Panc1 (cell line): ENCODE data around the gene TAF6L.
"Not testable (repeated sequence)": the region's sequence is repeated elsewhere in the genome, so short reads cannot be mapped to it uniquely, and the experiment has no call there.

Experiments
- SIN3A ChIP-seq: IDR thresholded peaks from 2 replicates; pipeline ENCODE4 v1.6.1; 2012; ENCODE audit warnings: low read depth, mild to moderate bottlenecking, low read length, moderate library complexity, borderline replicate concordance; ENCODE audit not compliant: insufficient read depth
- TF ChIP-seq, protein P1 (sequence below): fragments of 450-650 bp; IDR thresholded peaks from 2 replicates; pipeline ENCODE4 v1.5.1; 2017; ENCODE audit warnings: mild to moderate bottlenecking

DNA sequence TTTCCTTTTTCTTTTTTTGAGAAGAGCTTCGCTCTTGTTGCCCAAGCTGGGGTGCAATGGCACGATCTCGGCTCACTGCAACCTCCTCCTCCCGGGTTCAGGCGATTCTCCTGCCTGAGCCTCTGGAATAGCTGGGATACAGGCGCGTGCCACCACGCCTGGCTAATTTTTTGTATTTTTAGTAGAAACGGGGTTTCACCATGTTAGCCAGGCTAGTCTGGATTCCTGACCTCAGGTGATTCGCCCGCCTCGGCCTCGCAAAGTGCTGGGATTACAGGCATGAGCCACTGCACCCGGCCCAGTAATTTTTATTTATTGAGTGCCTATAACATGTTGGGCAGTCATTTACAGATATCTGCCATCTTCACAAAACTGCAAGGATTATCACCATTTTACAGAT is 41.1 kb upstream of the TAF6L start:
- TF ChIP-seq, protein P1, sequence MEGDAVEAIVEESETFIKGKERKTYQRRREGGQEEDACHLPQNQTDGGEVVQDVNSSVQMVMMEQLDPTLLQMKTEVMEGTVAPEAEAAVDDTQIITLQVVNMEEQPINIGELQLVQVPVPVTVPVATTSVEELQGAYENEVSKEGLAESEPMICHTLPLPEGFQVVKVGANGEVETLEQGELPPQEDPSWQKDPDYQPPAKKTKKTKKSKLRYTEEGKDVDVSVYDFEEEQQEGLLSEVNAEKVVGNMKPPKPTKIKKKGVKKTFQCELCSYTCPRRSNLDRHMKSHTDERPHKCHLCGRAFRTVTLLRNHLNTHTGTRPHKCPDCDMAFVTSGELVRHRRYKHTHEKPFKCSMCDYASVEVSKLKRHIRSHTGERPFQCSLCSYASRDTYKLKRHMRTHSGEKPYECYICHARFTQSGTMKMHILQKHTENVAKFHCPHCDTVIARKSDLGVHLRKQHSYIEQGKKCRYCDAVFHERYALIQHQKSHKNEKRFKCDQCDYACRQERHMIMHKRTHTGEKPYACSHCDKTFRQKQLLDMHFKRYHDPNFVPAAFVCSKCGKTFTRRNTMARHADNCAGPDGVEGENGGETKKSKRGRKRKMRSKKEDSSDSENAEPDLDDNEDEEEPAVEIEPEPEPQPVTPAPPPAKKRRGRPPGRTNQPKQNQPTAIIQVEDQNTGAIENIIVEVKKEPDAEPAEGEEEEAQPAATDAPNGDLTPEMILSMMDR: not testable (repeated sequence)
- not testable (repeated sequence) for TF ChIP-seq SIN3A
